ENCODE results near the gene STXBP6. TPM values are rescaled to one million over a fixed set of nuclear protein-coding genes. Genes with fewer than 3 reads are reported as not detected.

Gene STXBP6
- total RNA-seq, 2 experiments from 2014 or later = not detected

- Mint-ChIP-seq H3K27me3 (peaks cover 37% of the 10 kb centered on the region), H3K36me3 (ENCODE audit: low read depth) (no peaks in the 10 kb centered on the region), H3K9me3 (no peaks in the 10 kb centered on the region), H3K27ac (no peak overlapping the region), H3K4me3 (no peak overlapping the region), H3K4me1 (ENCODE audit: low read depth) (no peaks in the 10 kb centered on the region)
- no peak overlapping the region for H3K4me3 ChIP-seq (ENCODE audit: low read length)
- no peaks in the 10 kb centered on the region for H3K9me3 ChIP-seq (ENCODE audit: control insufficient read depth in 1 of 2, insufficient read depth in 1 of 2, low read length in 2 of 2)
- intact Hi-C loops (cut with DNase I, micrococcal nuclease) = no loop called here
- ATAC-seq (ENCODE audit: poor library complexity) (no peak), DNase-seq (no peak)
- peaks cover 0 to 3% of the 10 kb centered on the region in 2 experiments for H3K27me3 ChIP-seq (ENCODE audit: control insufficient read depth in 1 of 2, insufficient read depth in 2 of 2, low read length in 2 of 2)
- no peak for TF ChIP-seq CTCF (IDR thresholded peaks at IDR 0.05)
- H3K4me1 ChIP-seq (ENCODE audit: insufficient read depth, low read length) = no peaks in the 10 kb centered on the region
- no peaks in the 10 kb centered on the region for H3K36me3 ChIP-seq (ENCODE audit: insufficient read depth, low read length)
- no peak overlapping the region for H3K27ac ChIP-seq (ENCODE audit: low read depth in 1 of 2, low read length in 2 of 2)
- ChIA-PET POLR2A (no interaction called here), CTCF (no interaction called here)
Measured at GRCh38 chr14:24924544-24924943, 125.4 kb downstream of the STXBP6 start.

- ChIA-PET POLR2A (no interaction called here), CTCF (no interaction called here)
- Histone ChIP-seq H3K4me1 (ENCODE audit: insufficient read depth, low read length) (no peaks in the 10 kb centered on the region), H3K4me3 (ENCODE audit: low read length) (no peak overlapping the region), H3K36me3 (ENCODE audit: insufficient read depth, low read length) (no peaks in the 10 kb centered on the region), H3K27ac (ENCODE audit: low read depth in 1 of 2, low read length in 2 of 2) (no peak overlapping the region), H3K9me3 (ENCODE audit: control insufficient read depth in 1 of 2, insufficient read depth in 1 of 2, low read length in 2 of 2) (no peaks in the 10 kb centered on the region), H3K27me3 (ENCODE audit: control insufficient read depth in 1 of 2, insufficient read depth in 2 of 2, low read length in 2 of 2) (peaks cover 0 to 3% of the 10 kb centered on the region in 2 experiments)
- intact Hi-C loops (cut with DNase I, micrococcal nuclease) = no loop called here
- ATAC-seq (ENCODE audit: poor library complexity) (no peak), DNase-seq (no peak)
- Mint-ChIP-seq H3K4me1 (ENCODE audit: low read depth) (no peaks in the 10 kb centered on the region), H3K36me3 (ENCODE audit: low read depth) (no peaks in the 10 kb centered on the region), H3K4me3 (no peak overlapping the region), H3K9me3 (no peaks in the 10 kb centered on the region), H3K27me3 (peaks cover 37% of the 10 kb centered on the region), H3K27ac (no peak overlapping the region)
- TF ChIP-seq CTCF (IDR thresholded peaks at IDR 0.05) = no peak
Measured at GRCh38 chr14:24921903-24922302, 128.0 kb downstream of the STXBP6 start.

- no peaks in the 10 kb centered on the region for H3K4me1 ChIP-seq (ENCODE audit: insufficient read depth, low read length)
- Mint-ChIP-seq H3K4me3 (no peak overlapping the region), H3K27ac (no peak overlapping the region), H3K36me3 (ENCODE audit: low read depth) (no peaks in the 10 kb centered on the region), H3K27me3 (peaks cover 32% of the 10 kb centered on the region), H3K9me3 (no peaks in the 10 kb centered on the region), H3K4me1 (ENCODE audit: low read depth) (no peaks in the 10 kb centered on the region)
- no peak for TF ChIP-seq CTCF (IDR thresholded peaks at IDR 0.05)
- no peaks in the 10 kb centered on the region for H3K36me3 ChIP-seq (ENCODE audit: insufficient read depth, low read length)
- no peak overlapping the region for H3K4me3 ChIP-seq (ENCODE audit: low read length)
- peaks cover 0 to 3% of the 10 kb centered on the region in 2 experiments for H3K27me3 ChIP-seq (ENCODE audit: control insufficient read depth in 1 of 2, insufficient read depth in 2 of 2, low read length in 2 of 2)
- no peak for ATAC-seq (ENCODE audit: poor library complexity)
- POLR2A ChIA-PET = no interaction called here
- H3K27ac ChIP-seq (ENCODE audit: low read depth in 1 of 2, low read length in 2 of 2) = no peak overlapping the region
- CTCF ChIA-PET = no interaction called here
- intact Hi-C loops (cut with DNase I, micrococcal nuclease) = no loop called here
- no peaks in the 10 kb centered on the region for H3K9me3 ChIP-seq (ENCODE audit: control insufficient read depth in 1 of 2, insufficient read depth in 1 of 2, low read length in 2 of 2)
- DNase-seq = no peak
Measured at GRCh38 chr14:24920265-24921075, 129.5 kb downstream of the STXBP6 start.

Data from CD4-positive, alpha-beta T cell (primary cell).